Parathyroid adenoma (tissue), 2 donors: ENCODE measurements around the gene MED13L.

Experiments used
- H2AFZ ChIP-seq: fragments of 300-600 bp; sonication (generic); one replicate; pipeline ENCODE4 v1.7.0; 2017; ENCODE audit warnings: antibody characterized with exemption, mild to moderate bottlenecking
- H3K27ac ChIP-seq: fragments of 300-600 bp; sonication (generic); one replicate; pipeline ENCODE4 v1.7.0; 2017
- H3K27me3 ChIP-seq: fragments of 300-600 bp; sonication (generic); one replicate; pipeline ENCODE4 v1.7.0; 2017; ENCODE audit warnings: low read length; ENCODE audit not compliant: control insufficient read depth, insufficient read depth
- H3K36me3 ChIP-seq: fragments of 300-600 bp; sonication (generic); one replicate; pipeline ENCODE4 v1.7.0; 2017; ENCODE audit warnings: low read length; ENCODE audit not compliant: control insufficient read depth, insufficient read depth
- H3K4me1 ChIP-seq: fragments of 300-600 bp; sonication (generic); one replicate; pipeline ENCODE4 v1.7.0; 2017; ENCODE audit warnings: control low read depth
- H3K4me2 ChIP-seq: fragments of 300-600 bp; sonication (generic); one replicate; pipeline ENCODE4 v1.7.0; 2017; ENCODE audit warnings: low read length
- H3K4me3 ChIP-seq: fragments of 300-600 bp; sonication (generic); one replicate; pipeline ENCODE4 v1.7.0; 2017; ENCODE audit warnings: low read depth, low read length
- H3K79me2 ChIP-seq: fragments of 300-600 bp; sonication (generic); one replicate; pipeline ENCODE4 v1.7.0; 2017; ENCODE audit warnings: control low read depth
- H3K9ac ChIP-seq: fragments of 300-600 bp; sonication (generic); one replicate; pipeline ENCODE4 v1.7.0; 2017; ENCODE audit warnings: mild to moderate bottlenecking
- H3K9me3 ChIP-seq: fragments of 300-600 bp; sonication (generic); one replicate; pipeline ENCODE4 v1.7.0; 2017; ENCODE audit warnings: low read length; ENCODE audit not compliant: control insufficient read depth
- TF ChIP-seq, protein P1 (sequence below): fragments of 300-600 bp; sonication (generic); IDR thresholded peaks from one replicate; pipeline ENCODE4 v1.7.0; 2017; ENCODE audit warnings: antibody characterized with exemption, mild to moderate bottlenecking
- donor health status: primary hyperparathyroidism.

The MED13L gene

DNA sequence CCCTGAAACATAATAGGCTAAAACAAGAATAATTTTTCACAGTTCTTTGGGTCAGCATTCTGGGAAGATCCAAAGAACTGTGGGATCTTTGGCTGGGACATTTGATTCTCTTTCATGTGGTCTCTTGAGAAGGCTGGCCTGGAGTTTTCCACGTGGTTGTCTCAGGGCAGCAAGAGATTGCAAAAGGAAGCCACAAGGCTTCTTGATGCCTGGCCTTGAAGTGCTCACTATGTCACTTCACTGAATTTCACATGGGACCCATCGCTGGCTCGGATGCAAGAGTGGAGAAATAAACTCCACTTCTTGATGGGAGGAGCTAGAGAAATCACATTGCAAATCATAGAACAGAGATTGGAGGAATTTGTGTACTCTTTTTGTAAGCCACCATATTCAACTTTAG, 343.4 kb downstream of the MED13L start:
- H3K79me2 ChIP-seq = no peaks in the 10 kb centered on the region
- TF ChIP-seq, protein P1, sequence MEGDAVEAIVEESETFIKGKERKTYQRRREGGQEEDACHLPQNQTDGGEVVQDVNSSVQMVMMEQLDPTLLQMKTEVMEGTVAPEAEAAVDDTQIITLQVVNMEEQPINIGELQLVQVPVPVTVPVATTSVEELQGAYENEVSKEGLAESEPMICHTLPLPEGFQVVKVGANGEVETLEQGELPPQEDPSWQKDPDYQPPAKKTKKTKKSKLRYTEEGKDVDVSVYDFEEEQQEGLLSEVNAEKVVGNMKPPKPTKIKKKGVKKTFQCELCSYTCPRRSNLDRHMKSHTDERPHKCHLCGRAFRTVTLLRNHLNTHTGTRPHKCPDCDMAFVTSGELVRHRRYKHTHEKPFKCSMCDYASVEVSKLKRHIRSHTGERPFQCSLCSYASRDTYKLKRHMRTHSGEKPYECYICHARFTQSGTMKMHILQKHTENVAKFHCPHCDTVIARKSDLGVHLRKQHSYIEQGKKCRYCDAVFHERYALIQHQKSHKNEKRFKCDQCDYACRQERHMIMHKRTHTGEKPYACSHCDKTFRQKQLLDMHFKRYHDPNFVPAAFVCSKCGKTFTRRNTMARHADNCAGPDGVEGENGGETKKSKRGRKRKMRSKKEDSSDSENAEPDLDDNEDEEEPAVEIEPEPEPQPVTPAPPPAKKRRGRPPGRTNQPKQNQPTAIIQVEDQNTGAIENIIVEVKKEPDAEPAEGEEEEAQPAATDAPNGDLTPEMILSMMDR = no peak
- H3K36me3 ChIP-seq = no peaks in the 10 kb centered on the region
- H2AFZ ChIP-seq = no peak overlapping the region
- no peak overlapping the region for H3K27ac ChIP-seq
- no peaks in the 10 kb centered on the region for H3K9me3 ChIP-seq
- H3K9ac ChIP-seq = no peak overlapping the region
- H3K27me3 ChIP-seq = no peaks in the 10 kb centered on the region
- no peak overlapping the region for H3K4me3 ChIP-seq
- H3K4me1 ChIP-seq = no peaks in the 10 kb centered on the region
- H3K4me2 ChIP-seq = no peak overlapping the region

DNA sequence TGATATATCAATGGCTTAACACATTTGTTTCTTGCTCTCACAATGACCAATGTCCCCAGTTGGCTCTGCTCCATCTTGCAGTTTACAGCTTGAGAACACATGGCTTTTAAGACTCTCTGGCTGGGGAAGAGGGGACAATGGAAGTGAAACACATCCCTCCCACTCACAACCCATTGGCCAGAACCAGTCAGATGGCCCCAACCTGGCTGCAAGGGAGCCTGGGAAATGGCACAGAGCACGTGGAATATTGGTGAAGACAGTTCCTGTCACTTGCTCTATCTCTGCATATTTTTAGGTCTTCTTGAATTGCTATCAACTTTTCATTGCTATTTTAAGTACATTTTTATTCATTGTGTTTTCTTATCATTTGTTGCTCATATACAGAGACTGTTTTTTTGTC, 345.4 kb downstream of the MED13L start:
- Histone ChIP-seq H3K36me3 (no peaks in the 10 kb centered on the region), H3K4me2 (no peak overlapping the region), H3K4me3 (no peak overlapping the region), H3K27me3 (no peaks in the 10 kb centered on the region), H3K27ac (no peak overlapping the region), H3K4me1 (no peaks in the 10 kb centered on the region), H3K79me2 (no peaks in the 10 kb centered on the region), H2AFZ (no peak overlapping the region), H3K9me3 (no peaks in the 10 kb centered on the region), H3K9ac (no peak overlapping the region)
- TF ChIP-seq, protein P1 = no peak

DNA sequence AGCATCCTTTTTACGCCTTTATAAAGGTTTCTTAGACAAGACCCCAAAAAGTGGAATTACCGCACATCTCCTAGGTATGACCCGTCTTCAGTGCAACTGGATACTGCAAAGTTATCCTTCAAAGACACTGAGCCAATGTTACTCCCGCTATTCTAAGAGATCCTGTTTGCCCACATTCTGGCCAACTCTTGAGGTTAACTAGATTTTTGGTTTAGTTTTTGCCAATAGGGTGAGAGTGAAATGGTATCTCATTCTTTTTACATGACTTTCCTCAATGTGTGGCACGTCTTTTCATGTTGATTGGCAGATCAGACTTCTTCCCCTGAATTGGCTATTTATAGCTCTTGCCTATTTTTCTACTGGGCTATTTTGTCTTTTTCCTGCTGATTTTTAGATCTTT, 347.2 kb downstream of the MED13L start:
- H3K4me1 ChIP-seq = no peaks in the 10 kb centered on the region
- H3K36me3 ChIP-seq = no peaks in the 10 kb centered on the region
- H3K4me2 ChIP-seq = no peak overlapping the region
- TF ChIP-seq, protein P1 = no peak
- no peaks in the 10 kb centered on the region for H3K9me3 ChIP-seq
- H3K4me3 ChIP-seq = no peak overlapping the region
- H2AFZ ChIP-seq = no peak overlapping the region
- H3K9ac ChIP-seq = no peak overlapping the region
- H3K27ac ChIP-seq = no peak overlapping the region
- H3K27me3 ChIP-seq = no peaks in the 10 kb centered on the region
- H3K79me2 ChIP-seq = no peaks in the 10 kb centered on the region

DNA sequence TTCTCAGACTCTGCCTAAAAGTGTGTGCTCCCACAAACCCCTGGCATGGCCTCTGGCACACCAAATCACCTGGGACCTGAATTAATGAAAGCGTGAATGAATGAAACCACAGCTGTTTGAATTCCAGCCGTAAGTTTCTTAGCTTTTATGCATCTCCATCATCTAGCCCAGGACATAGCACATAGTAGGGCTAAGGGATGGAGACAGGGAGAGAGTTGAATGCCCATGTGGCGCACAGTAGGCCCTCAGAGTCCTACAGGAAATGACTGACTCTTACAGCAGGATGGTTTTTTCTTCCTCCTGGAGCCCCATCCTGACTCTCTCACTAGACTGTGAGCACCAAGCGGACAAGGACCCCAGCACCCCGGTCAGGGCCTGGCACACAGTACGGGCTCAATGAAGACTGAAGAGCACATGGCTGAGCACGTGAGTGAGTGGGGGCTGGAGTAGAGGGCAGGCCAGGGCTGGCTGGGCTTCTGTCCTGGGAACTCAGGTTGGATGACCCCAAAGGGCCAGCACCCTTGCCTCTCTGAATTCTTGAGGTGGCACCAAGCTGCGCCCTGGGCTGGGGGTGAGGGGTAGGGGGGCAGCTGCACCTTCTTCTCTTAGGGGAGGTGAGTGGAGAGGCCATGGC, 351.3 kb downstream of the MED13L start:
- H3K36me3 ChIP-seq = no peaks in the 10 kb centered on the region
- no peak overlapping the region for H3K4me3 ChIP-seq
- no peak overlapping the region for H3K27ac ChIP-seq
- H3K9me3 ChIP-seq = no peaks in the 10 kb centered on the region
- no peak overlapping the region for H3K4me2 ChIP-seq
- H3K27me3 ChIP-seq = no peaks in the 10 kb centered on the region
- H2AFZ ChIP-seq = no peak overlapping the region
- no peak overlapping the region for H3K9ac ChIP-seq
- H3K4me1 ChIP-seq = no peaks in the 10 kb centered on the region
- no peaks in the 10 kb centered on the region for H3K79me2 ChIP-seq
- TF ChIP-seq, protein P1 = no peak

DNA sequence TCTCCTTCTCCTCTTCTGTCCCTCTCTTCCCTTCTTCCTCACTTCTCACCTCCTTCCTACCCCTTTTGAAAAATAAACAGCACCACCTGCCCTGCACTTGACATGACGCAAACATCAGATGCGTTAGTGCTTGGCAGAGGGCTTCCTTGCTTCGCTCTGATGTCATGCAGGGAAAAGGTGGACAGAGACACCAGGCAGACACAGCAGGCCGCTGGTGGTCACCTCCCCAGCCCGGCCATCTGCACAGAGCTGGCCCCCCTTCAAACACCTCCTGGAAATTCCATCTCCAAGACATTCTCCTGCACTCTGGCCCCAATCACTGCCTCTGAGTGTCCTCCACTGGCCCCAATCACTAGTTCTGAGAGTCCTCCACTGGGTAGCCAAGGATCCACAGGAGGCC, 353.6 kb downstream of the MED13L start:
- Histone ChIP-seq H3K9ac (no peak overlapping the region), H3K4me1 (no peaks in the 10 kb centered on the region), H3K4me3 (no peak overlapping the region), H3K9me3 (no peaks in the 10 kb centered on the region), H3K27ac (no peak overlapping the region), H3K4me2 (no peak overlapping the region), H3K79me2 (no peaks in the 10 kb centered on the region), H3K36me3 (no peaks in the 10 kb centered on the region), H2AFZ (no peak overlapping the region), H3K27me3 (no peaks in the 10 kb centered on the region)
- TF ChIP-seq, protein P1 = no peak
